Breast epithelium (tissue), 3 donors: ENCODE results near the gene SEMA3G.

Experiments used
- CTCF ChIP-seq, 3 donors: fragments of 450-650 bp; IDR thresholded peaks; one replicate each; pipeline ENCODE4 v1.5.1; 2016 to 2017; ENCODE audit warnings: antibody characterized with exemption in 3 of 3, mild to moderate bottlenecking in 3 of 3, moderate library complexity in 3 of 3
- POLR2A ChIP-seq: fragments of 450-650 bp; IDR thresholded peaks from one replicate; pipeline ENCODE4 v1.6.1; 2016; ENCODE audit warnings: antibody characterized with exemption, mild to moderate bottlenecking, moderate library complexity

- TF ChIP-seq CTCF (IDR thresholded peaks at IDR 0.05) (no peak), POLR2A (no peak)
Measured at GRCh38 chr3:52406231-52406661, 38.7 kb downstream of the SEMA3G start.
